Right atrium auricular region (tissue), 2 donors: ENCODE measurements around the gene LMAN1L. TPM values are rescaled to one million over a fixed set of nuclear protein-coding genes. Genes with fewer than 3 reads are reported as not detected.
A peak's percentile ranks its signal among the peaks of the same experiment; 100 is the strongest.

Experiments
- DNase-seq: peaks from one replicate; pipeline ENCODE4 v3.0.0-alpha.2; 2019; ENCODE audit warnings: low spot score
- H3K27ac ChIP-seq, 2 donors: fragments of 200-600 bp; sonication (generic); 1 replicate in 1 of 2; 2 replicates in 1 of 2; pipeline ENCODE4 v1.5.1; 2016 to 2019
- H3K27me3 ChIP-seq, 2 donors: fragments of 200-600 bp; sonication (generic); one replicate each; pipeline versions ENCODE4 v1.5.1 to v1.6.0; 2017 to 2019
- H3K36me3 ChIP-seq: fragments of 200-600 bp; sonication (generic); one replicate; pipeline ENCODE4 v1.5.1; 2016
- H3K4me1 ChIP-seq, 2 donors: fragments of 200-600 bp; sonication (generic); one replicate each; pipeline versions ENCODE4 v1.5.1 to v1.6.0; 2017 to 2019
- H3K4me3 ChIP-seq, 2 donors: fragments of 200-600 bp; sonication (generic); 1 replicate in 1 of 2; 2 replicates in 1 of 2; pipeline ENCODE4 v1.5.1; 2017 to 2019; ENCODE audit warnings: mild to moderate bottlenecking in 1 of 2, moderate library complexity in 1 of 2
- H3K9me3 ChIP-seq, 2 donors: fragments of 200-600 bp; sonication (generic); one replicate each; pipeline ENCODE4 v1.5.1; 2019
- CTCF ChIP-seq, 2 donors: fragments of 200-600 bp; sonication (generic); IDR thresholded peaks; one replicate each; pipeline ENCODE4 v1.5.1; 2019; ENCODE audit warnings: antibody characterized with exemption in 2 of 2
- total RNA-seq, 2 donors: library from RNA; depleted of rRNA; stranded (reverse); fragments of >200 nt; gene quantifications; one replicate each; pipeline ENCODE4 v1.1.0, GENCODE V29; 2016

Gene LMAN1L
- total RNA-seq, 2 donors from 2014 or later: 13.8 to 88.7 TPM

- DNase-seq: no peak
- Histone ChIP-seq H3K27me3 (no peaks in the 10 kb centered on the region), H3K4me1 (peaks cover 0 to 28% of the 10 kb centered on the region in 2 donors), H3K36me3 (no peaks in the 10 kb centered on the region), H3K27ac (peak overlapping the region; percentile 59 to 81), H3K4me3 (no peak overlapping the region), H3K9me3 (no peaks in the 10 kb centered on the region)
- no peak for TF ChIP-seq CTCF (IDR thresholded peaks at IDR 0.05)
These were observed 18.2 kb downstream of the LMAN1L start for GRCh38 chr15:74830868-74831267.

DNA sequence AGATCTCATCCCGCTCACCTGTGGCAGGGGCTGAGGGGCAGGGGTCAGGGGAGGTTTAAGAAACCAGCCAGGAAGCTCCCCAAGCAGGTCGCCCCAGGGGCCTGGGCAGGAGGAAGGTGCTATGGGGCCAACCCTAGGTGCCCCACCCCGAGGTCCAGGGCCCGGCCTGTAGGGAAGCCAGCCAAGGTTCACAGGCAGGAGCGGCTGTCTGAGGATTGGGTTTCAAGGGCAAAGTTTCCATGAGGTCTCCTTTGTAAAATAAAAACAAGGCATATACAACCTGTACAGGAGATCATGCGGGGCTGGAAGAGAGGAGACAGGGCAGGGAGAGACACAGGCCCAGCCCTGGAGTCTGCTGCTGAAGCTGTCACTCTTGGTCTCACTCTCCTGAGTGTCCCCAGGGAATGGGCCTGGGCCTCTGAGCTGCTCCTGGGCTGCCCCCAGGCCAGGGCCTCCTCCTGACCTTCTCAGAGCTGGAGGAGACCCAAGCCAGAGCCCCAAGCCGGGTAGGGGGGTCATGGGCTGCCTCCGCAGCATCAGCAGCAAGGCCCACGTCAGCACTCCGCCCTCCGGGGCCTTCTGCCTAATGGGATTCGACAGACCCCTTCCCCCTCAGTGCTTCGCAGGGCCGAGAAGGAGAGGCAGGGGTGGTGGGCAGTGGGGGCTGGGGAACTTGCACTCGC lies 19.3 kb downstream of the LMAN1L start:
- DNase-seq: no peak
- Histone ChIP-seq H3K36me3 (no peaks in the 10 kb centered on the region), H3K4me1 (peaks cover 0 to 20% of the 10 kb centered on the region in 2 donors), H3K27ac (peak overlapping the region; percentile 59 to 81), H3K27me3 (no peaks in the 10 kb centered on the region), H3K9me3 (no peaks in the 10 kb centered on the region), H3K4me3 (no peak overlapping the region)
- TF ChIP-seq CTCF (IDR thresholded peaks at IDR 0.05): no peak

DNA sequence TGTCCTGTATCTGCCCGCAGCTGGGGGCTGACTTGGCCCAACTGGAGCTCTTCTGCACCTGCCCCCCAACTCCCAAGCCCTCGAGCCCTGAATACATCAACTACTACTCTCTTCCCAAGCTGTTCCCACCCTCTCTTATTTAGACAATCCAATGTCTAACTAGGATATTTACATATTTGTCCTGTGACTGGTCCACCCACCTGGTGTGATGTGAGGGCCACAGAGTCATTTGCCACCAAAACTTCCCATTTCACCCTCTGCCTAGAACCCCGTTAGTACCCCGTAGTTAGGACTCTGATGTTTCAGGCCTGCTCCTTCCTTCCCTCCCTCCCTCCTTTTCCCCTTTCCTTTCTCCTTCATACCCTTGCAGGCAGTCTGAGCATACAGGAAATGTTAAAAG lies 20.2 kb downstream of the LMAN1L start:
- no peaks in the 10 kb centered on the region for H3K9me3 ChIP-seq
- H3K4me1 ChIP-seq: peaks cover 0 to 20% of the 10 kb centered on the region in 2 donors
- no peak overlapping the region for H3K4me3 ChIP-seq
- no peak overlapping the region for H3K27ac ChIP-seq
- no peaks in the 10 kb centered on the region for H3K27me3 ChIP-seq
- TF ChIP-seq CTCF (IDR thresholded peaks at IDR 0.05): no peak
- no peaks in the 10 kb centered on the region for H3K36me3 ChIP-seq
- no peak for DNase-seq

DNA sequence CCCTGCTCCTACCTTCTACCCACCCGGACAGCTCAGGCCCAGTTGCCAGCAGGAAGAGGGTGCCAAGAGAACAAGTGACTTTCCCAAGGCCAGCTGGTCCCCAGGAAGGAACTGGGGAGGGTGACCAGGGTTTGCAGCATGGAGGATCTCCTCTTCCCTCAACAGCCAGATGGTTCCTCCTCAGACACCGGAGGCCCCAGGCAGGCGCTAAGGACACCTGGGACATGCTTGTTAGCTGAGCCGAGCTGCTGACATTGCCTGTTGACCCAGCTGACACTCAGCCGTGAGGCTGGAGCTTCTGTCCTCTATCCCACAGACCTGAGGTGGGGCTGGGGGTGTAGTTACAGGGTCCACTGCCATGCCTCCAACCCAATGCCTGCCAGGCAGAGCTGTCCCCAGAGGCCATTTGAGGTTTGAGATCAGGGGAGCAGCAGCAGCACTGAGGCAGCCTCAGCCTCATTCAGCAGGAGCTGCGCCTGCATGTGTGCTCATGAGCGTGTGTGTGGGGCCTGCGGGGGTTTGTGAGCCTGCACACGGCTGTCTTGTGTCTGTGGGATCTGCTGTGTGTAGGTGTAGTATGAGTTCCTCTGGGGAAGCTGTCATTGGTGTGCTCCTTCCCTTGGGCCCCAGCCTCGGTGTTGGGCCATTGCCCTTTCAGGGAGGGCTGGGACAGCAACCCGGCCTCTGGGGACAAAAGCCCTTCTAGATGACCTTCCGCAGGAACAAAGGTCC lies 20.9 kb downstream of the LMAN1L start:
- no peak for DNase-seq
- peaks cover 0 to 20% of the 10 kb centered on the region in 2 donors for H3K4me1 ChIP-seq

DNA sequence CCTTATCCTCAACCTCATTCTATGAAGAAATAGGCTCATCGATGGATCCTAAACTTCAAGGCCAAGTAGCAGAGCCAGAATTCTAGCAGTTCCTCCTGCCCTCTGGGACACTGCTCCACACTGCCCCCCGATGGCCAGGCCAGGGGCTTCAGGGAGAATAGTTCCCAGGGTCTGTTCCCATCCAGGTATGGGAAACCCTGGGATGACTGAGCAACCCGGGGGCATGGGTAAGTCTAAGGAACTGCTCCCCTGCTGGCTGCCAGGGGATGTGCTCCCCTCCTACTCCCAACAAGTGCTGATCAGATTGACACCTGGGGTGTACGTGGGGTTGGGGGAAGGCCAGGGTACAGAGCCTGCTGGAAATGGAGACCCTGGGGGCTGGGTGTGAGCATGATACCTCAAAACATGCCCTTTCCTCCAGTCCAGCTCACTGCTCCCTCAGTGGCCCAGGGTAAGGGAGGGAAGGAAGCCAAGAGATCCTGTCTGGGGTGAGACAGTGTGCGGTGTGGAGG lies 22.7 kb downstream of the LMAN1L start:
- H3K36me3 ChIP-seq: peaks cover 14% of the 10 kb centered on the region
- H3K27me3 ChIP-seq: no peaks in the 10 kb centered on the region
- H3K4me1 ChIP-seq: peaks cover 0 to 20% of the 10 kb centered on the region in 2 donors
- H3K27ac ChIP-seq: peak overlapping the region in 1 of 2 donors; percentile 1
- peak; percentile 53 to 79 for TF ChIP-seq CTCF (IDR thresholded peaks at IDR 0.05)
- H3K4me3 ChIP-seq: no peak overlapping the region
- DNase-seq: peak; percentile 69
- no peaks in the 10 kb centered on the region for H3K9me3 ChIP-seq

More for the DNA sequence above, 20.9 kb downstream of the LMAN1L start:
- H3K4me3 ChIP-seq: no peak overlapping the region
- H3K27ac ChIP-seq: no peak overlapping the region
- no peak for TF ChIP-seq CTCF (IDR thresholded peaks at IDR 0.05)
- H3K36me3 ChIP-seq: peaks cover 2% of the 10 kb centered on the region
- H3K27me3 ChIP-seq: no peaks in the 10 kb centered on the region
- H3K9me3 ChIP-seq: no peaks in the 10 kb centered on the region
